A673 (cell line): ENCODE results near the gene RNF220.

Source experiments
- CTCF ChIP-seq: fragments of 300-800, 200-600 bp; sonication (generic); conservative IDR thresholded peaks from 2 replicates; pipeline ENCODE4 v1.5.1; 2017; ENCODE audit warnings: low read depth, mild to moderate bottlenecking, antibody characterized with exemption, low read length, moderate library complexity, mixed read lengths
- EZH2 ChIP-seq: fragments of 200-600 bp; sonication (generic); IDR thresholded peaks from 2 replicates; pipeline ENCODE4 v1.6.1; 2017; ENCODE audit warnings: borderline replicate concordance, low read depth, mild to moderate bottlenecking, mixed read lengths, antibody characterized with exemption, low read length; ENCODE audit not compliant: poor library complexity, severe bottlenecking

DNA sequence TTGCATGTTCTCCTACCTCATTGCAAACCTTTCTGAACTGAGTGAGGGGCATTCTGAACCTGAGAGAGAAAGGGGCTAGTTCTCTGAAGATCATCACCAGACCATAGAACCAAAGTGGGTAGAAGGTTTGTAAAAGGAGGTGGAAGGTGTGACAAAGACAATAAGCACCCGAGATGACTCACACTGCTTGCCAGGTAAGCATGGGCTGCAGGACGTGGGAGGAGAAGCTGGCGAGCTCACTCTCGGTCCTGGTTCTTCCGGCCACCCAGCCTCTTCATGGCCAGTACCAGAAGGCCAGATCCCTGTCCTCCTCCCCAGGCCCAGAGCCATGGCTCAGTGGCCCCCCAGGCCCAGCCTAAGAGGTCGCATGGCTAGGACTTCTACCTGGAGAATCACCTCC lies 140.9 kb downstream of the RNF220 start:
- TF ChIP-seq CTCF (no peak), EZH2 (no peak)
